HepG2 (cell line): ENCODE results near the gene AKAP6.

Experiments used
- CREB1 ChIP-seq, 2 experiments: fragments of 450-650 bp in 1 of 2; IDR thresholded peaks; 2 replicates each; pipeline ENCODE4 v1.6.1; 2016 to 2017; ENCODE audit warnings: control low read depth in 1 of 2, mild to moderate bottlenecking in 1 of 2, missing compliant biosample characterization in 1 of 2, missing genetic modification characterization in 1 of 2
- HMGXB4 ChIP-seq, 2 experiments: sonication (generic) in 1 of 2; formaldehyde crosslinking in 1 of 2; IDR thresholded peaks; 2 replicates each; pipeline versions ENCODE4 v1.4.0 to v1.6.1; 2018 to 2020; ENCODE audit warnings: missing genetic modification reagents in 2 of 2, borderline replicate concordance in 1 of 2, low read depth in 1 of 2, mild to moderate bottlenecking in 1 of 2, missing biosample characterization in 1 of 2
- IRF1 ChIP-seq: sonication (generic); formaldehyde crosslinking; IDR thresholded peaks from 2 replicates; pipeline ENCODE4 v1.4.0; 2020; ENCODE audit warnings: low read depth, mild to moderate bottlenecking, missing genetic modification reagents
- RNF2 ChIP-seq: fragments of 450-650 bp; conservative IDR thresholded peaks from 2 replicates; pipeline ENCODE4 v1.6.1; 2016; ENCODE audit warnings: low read depth
- ZBTB21 ChIP-seq: sonication (generic); formaldehyde crosslinking; IDR thresholded peaks from 2 replicates; pipeline ENCODE4 v1.4.0; 2020; ENCODE audit warnings: missing genetic modification reagents
- TF ChIP-seq, protein P1 (sequence below): sonication (generic); formaldehyde crosslinking; IDR thresholded peaks from 2 replicates; pipeline ENCODE4 v1.8.1; 2022; ENCODE audit warnings: mild to moderate bottlenecking, missing genetic modification reagents

DNA sequence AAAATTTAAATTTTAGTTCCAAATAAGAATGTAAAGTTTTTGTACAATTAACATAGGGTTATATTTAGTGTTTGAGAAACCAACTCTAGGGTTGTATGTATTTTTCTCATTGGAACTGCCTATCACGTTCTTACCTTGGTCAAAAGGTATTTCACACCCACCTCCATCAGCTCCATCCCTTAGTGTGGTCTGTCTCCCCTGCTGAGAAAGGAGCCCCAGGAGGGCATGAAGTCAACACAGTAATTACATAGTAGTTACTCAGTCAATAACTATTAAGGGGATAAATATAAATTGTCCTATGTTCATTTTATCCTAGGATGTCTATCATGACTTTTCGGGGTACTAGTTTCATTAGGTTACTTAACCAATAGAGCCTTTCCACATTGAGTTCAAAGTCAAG, 106.3 kb downstream of the AKAP6 start:
- TF ChIP-seq HMGXB4 (CRISPR knock-in tag; IDR thresholded peaks at IDR 0.05; ENCODE audit: borderline replicate concordance in 1 of 2, low read depth in 1 of 2) (no peak), ZBTB21 (CRISPR knock-in tag) (no peak), RNF2 (no peak), CREB1 (IDR thresholded peaks at IDR 0.05) (no peak), CREB1 (CRISPR knock-in tag; IDR thresholded peaks at IDR 0.05) (no peak), IRF1 (no peak)
- TF ChIP-seq, protein P1, sequence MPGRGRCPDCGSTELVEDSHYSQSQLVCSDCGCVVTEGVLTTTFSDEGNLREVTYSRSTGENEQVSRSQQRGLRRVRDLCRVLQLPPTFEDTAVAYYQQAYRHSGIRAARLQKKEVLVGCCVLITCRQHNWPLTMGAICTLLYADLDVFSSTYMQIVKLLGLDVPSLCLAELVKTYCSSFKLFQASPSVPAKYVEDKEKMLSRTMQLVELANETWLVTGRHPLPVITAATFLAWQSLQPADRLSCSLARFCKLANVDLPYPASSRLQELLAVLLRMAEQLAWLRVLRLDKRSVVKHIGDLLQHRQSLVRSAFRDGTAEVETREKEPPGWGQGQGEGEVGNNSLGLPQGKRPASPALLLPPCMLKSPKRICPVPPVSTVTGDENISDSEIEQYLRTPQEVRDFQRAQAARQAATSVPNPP (CRISPR knock-in tag): no peak
